ENCODE measurements around the gene CRISPLD2.

Gene CRISPLD2

DNA sequence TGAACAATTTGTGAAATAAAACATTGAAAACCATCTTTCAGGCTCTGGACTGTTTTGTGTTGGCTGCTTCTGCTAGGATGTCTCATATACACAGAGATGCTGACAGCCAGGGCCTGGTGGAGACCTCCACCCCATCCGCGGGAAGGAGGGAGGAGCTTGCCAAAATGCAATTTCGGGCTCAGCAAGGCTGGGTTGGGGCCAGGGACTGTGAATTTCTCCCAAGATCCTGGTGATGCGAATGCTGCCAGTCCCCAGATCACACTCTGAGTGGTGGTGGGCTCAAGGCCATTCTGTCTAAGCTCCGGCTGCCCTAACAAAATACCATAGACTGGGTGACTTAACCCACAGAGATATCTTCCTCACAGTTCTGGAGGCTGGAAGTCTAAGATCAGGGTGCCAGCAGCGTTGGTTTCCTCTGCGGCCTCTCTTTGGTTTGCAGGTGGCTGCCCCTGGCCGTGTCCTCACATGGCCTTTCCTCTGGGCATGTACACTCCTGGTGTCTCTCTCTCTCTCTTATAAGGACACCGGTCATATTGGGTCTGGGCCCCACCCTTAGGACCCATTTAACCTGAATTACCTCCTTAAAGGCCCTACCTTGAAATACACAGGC lies 89.8 kb downstream of the CRISPLD2 start:
- TF ChIP-seq CTCF (IDR thresholded peaks at IDR 0.05; ENCODE audit: low read depth, low read length, missing control alignments), result no peak
- H3K4me3 ChIP-seq (ENCODE audit: low read depth, low read length), result no peak overlapping the region
- DNase-seq (ENCODE audit: low read depth), result no peak

DNA sequence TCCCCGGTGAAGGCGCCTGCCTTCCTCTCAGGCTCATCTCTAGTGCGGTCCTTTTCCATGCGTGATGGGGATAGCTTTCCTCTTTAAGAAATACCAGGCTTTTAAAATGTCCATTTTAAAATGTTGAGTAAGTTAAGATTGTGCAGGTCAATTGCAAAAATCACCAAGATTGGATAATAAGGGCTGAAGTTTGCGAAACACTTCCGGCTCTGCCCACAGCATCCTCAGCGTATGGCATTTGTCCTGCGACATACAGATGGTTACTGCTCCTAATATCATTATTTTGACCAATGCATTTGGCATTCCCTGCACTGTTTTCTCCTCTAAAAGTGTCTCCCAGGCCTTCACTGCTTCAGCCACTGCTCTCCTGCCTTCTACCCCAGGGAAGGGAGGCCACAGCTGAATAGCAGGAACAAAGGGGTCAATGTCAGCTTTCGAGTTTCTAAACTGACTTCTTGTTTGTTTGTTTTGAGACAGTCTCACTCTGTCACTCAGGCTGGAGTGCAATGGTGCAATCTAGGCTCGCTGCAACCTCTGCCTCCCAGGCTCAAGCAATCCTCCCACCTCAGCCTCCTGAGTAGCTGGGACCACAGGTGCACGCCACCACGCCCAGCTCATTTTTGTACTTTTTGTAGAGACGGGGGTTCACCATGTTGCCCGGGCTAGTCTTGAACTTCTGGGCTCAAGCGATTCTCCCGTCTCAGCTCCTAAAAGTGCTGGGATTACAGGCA lies 91.9 kb downstream of the CRISPLD2 start:
- no peak overlapping the region for H3K4me3 ChIP-seq (ENCODE audit: low read depth, low read length)
- no peak for TF ChIP-seq CTCF (IDR thresholded peaks at IDR 0.05; ENCODE audit: low read depth, low read length, missing control alignments)
- no peak for DNase-seq (ENCODE audit: low read depth)

DNA sequence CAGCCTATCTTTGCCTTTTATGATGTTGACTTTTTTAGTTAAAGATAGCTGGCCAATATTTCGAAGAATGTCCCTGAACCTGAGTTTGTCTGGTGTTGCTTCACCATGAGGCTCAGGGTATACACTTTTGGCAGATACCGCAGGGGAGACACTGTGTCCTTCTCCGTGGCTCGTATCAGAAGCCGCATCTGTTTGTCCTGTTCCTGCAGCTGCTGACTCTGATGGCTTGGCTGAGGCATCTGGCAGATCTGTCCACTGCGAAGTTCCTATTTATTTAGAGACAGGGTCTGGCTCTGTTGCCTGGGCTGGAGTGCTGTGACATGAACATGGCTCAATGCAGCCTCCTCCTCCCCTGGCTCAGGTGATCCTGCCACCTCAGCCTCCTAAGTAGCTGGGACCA lies 93.5 kb downstream of the CRISPLD2 start:
- TF ChIP-seq CTCF (IDR thresholded peaks at IDR 0.05; ENCODE audit: low read depth, low read length, missing control alignments), result no peak
- no peak overlapping the region for H3K4me3 ChIP-seq (ENCODE audit: low read depth, low read length)
- no peak for DNase-seq (ENCODE audit: low read depth)

- DNase-seq (ENCODE audit: low read depth), result no peak
- no peak overlapping the region for H3K4me3 ChIP-seq (ENCODE audit: low read depth, low read length)
- no peak for TF ChIP-seq CTCF (IDR thresholded peaks at IDR 0.05; ENCODE audit: low read depth, low read length, missing control alignments)
Observed at GRCh38 chr16:84914273-84914672, 94.5 kb downstream of the CRISPLD2 start.

- DNase-seq (ENCODE audit: low read depth), result no peak
- TF ChIP-seq CTCF (IDR thresholded peaks at IDR 0.05; ENCODE audit: low read depth, low read length, missing control alignments), result no peak
- H3K4me3 ChIP-seq (ENCODE audit: low read depth, low read length), result no peak overlapping the region
Observed at GRCh38 chr16:84916178-84916577, 96.4 kb downstream of the CRISPLD2 start.

- no peak for DNase-seq (ENCODE audit: low read depth)
- TF ChIP-seq CTCF (IDR thresholded peaks at IDR 0.05; ENCODE audit: low read depth, low read length, missing control alignments), result no peak
- no peak overlapping the region for H3K4me3 ChIP-seq (ENCODE audit: low read depth, low read length)
Observed at GRCh38 chr16:84916850-84917249, 97.1 kb downstream of the CRISPLD2 start.

DNA sequence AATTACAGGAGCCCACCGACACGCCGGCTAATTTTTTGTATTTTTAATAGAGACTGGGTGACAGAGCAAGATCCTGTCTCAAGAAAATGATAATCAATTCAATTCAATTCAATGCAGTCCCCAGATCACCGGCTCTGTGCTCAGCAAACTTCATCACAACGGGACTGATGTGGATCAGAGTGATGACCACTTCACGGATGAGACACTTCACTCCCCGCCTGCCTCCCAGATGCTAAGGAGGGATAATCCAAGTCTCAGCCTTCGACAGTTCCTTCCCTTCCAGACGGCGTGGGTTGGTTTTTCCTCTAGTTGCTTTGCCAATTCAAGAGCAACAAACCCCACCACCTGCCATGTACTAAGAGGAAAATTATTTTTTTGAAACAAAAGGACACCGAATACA lies 97.7 kb downstream of the CRISPLD2 start:
- no peak for DNase-seq (ENCODE audit: low read depth)
- H3K4me3 ChIP-seq (ENCODE audit: low read depth, low read length), result no peak overlapping the region
- no peak for TF ChIP-seq CTCF (IDR thresholded peaks at IDR 0.05; ENCODE audit: low read depth, low read length, missing control alignments)
